Measurements from ENCODE around the gene ZMIZ1.

ZMIZ1 gene

GRCh38 chr10:79050896-79051555 is 17.7 kb upstream of the ZMIZ1 start:
- no peak for DNase-seq (ENCODE audit: low read depth in 2 of 2)

- no peak for DNase-seq (ENCODE audit: low read depth in 2 of 2)
These were observed 17.0 kb upstream of the ZMIZ1 start for GRCh38 chr10:79051766-79052165.

GRCh38 chr10:79052291-79053080 is 16.3 kb upstream of the ZMIZ1 start:
- DNase-seq (ENCODE audit: low read depth in 2 of 2) = no peak

DNA sequence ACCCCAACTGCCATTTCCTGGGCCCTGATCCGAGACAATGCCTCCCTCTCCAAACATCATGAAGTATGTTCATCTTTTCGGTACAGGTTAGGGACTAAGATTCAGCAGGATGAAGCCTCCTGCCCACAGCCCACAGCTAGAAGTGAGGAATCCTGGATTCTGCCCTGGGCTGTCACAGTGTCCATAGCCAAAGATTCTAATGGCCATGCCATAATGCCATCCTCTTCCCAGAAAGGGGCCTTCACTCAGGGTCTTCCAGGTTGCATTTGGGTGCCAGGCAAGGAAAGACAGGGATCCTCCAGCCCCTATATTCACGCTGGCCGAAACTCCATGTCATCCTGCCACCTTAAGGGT is 15.7 kb upstream of the ZMIZ1 start:
- no peak for DNase-seq (ENCODE audit: low read depth in 2 of 2)

DNA sequence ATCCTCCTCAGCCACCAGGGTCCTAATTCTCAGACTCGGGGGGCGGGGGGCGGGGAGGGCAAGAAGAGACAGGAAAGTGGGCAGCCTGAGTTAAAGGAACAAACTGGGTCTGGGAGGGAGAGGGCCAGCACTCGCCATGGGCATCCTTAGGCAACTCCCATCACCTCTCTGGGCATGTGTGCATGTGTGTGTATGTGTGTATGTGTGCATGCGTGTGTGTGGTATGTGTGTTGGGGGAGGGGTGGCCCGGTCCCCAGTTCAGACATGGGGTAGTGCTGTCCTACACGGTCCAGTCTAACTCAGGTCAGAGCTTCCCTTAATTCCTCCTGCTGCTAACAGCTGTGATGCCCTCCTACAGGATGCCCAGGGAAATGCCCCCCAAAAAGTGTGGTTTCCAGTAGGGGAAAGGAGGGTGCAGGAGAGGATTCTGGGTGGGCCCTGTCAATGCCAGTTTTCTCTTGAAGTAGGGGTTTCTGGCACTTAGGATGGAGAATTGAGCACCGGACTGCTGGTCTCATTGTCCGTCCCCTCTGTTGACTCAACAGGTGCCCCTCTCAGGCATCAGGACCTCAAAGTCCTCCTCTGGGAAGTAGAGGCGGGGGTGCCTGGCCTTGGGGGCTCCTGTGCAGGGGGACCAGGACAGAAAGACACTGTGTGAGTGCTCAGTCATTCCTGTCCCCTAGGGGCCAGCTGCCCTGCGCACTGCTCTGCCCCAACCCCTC is 15.1 kb upstream of the ZMIZ1 start:
- no peak for DNase-seq (ENCODE audit: low read depth in 2 of 2)

GRCh38 chr10:79054203-79055099 is 14.3 kb upstream of the ZMIZ1 start:
- DNase-seq (ENCODE audit: low read depth in 2 of 2) = no peak

GRCh38 chr10:79055100-79055782 is 13.5 kb upstream of the ZMIZ1 start:
- DNase-seq (ENCODE audit: low read depth in 2 of 2) = no peak

DNA sequence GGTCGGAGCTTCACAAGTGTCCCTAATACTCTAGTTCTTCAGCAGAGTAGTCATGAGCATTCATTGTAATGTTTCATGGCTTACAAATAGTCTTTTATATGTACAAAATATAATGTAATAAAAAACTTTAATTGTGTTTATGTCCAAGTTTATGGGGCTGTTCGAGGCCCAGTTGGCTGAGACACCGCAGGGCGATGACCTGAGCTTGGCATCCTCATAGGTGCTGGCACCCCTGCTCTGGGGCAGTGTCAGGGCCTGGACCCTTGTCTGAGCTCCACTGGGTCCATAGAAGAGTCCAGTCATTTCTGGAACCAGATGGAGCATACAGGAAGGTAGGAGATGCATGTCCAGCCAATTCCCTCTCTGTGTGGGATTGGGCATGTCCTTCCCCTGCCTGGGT is 12.9 kb upstream of the ZMIZ1 start:
- no peak for DNase-seq (ENCODE audit: low read depth in 2 of 2)

DNA sequence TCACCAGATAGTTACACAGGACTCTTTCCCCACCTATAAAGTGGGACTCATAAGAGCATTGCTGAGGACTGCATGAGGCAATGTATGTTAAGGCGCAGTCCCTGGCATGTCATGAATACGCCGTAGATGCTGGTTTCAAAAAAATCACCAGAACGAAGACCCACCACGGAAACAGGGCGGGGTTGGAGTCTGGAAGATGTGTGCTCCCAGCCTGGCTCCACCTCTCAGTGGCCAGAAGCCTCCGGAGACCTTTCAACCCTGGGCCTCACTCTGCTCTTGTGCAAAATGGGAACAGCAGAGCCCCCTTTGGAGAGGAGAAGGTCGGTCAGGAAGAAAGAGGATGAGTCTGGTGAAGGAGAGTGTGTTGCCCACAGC is 12.4 kb upstream of the ZMIZ1 start:
- no peak for DNase-seq (ENCODE audit: low read depth in 2 of 2)

GRCh38 chr10:79056736-79057391 is 11.9 kb upstream of the ZMIZ1 start:
- no peak for DNase-seq (ENCODE audit: low read depth in 2 of 2)

- DNase-seq (ENCODE audit: low read depth in 2 of 2) = no peak
These were observed 11.1 kb upstream of the ZMIZ1 start for GRCh38 chr10:79057481-79058275.

DNA sequence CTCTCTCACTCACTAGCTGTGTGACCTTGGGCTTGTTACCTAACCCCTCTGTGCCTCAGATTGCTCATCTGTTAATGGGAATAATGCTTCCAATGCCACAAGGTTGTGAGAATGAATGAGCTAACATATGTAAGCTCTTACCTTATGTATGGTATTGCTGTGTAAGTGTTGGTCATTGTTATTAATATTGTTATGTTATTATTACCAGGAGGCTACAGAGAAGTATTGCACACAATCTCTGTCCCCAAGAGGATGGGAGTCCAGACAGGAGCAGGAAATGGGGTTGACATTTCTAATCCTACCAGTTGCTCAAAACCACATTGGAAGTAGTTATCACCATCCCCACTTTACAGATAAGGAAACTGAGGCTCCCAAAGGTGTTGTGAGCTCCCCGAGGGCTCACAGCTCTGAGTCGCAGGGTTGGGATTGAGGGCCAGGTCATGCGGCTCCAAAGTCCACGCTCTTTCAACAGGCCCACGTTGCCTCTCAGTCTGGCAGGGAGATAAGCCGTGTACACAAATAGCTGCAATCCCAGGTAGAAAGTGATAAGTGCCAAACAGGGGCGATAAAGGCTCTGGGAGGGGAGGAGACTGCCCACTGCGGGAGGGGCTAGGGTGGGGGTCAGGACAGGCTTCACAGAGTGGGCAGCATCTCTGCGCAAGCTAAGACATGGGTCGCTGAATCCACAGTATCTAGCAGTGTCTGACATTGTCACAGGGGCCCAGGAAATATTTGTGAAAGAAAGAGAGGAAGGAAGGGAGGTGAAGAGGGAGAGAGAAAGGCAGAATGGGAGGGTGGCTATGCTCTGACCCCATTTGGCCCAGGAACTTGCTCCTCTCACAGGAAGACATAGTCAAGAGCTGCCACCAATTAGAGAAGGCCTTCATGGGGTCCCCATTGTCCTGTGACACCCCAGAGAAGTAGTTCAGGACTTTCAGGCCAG is 9.6 kb upstream of the ZMIZ1 start:
- DNase-seq (ENCODE audit: low read depth in 2 of 2) = no peak

GRCh38 chr10:79059859-79060379 is 8.8 kb upstream of the ZMIZ1 start:
- DNase-seq (ENCODE audit: low read depth in 2 of 2) = no peak

DNA sequence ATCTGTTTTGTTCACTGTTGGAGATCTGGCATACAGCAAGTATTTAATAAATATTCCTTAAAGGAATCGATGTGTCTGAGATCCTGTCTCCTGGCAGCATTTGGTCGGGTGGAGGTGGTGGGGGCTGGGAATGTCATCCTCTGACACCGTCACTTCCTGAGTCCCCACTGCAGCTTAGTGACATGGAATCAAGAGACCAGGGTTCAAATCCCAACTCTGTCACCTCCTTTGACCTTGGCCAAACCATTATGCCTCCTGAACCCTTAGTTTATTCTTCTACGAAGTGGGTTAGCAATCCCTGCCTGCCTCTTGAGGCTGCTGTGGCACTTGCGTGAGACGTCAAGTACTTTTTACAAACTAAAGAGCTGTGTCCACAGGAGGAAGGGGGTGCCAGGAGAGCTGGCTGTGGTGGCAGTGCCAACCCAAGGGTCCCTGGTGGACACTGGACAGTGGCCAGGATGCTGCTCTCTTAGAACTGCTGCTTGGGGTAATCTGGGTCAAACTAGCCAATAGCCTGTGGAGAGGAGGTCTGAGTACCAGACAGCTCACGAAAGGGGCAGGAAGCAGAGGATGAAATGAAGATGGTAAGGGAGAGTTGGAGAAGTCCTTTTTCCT is 8.0 kb upstream of the ZMIZ1 start:
- no peak for DNase-seq (ENCODE audit: low read depth in 2 of 2)

- no peak for DNase-seq (ENCODE audit: low read depth in 2 of 2)
These were observed 7.1 kb upstream of the ZMIZ1 start for GRCh38 chr10:79061441-79062315.

GRCh38 chr10:79063071-79063491 is 5.7 kb upstream of the ZMIZ1 start:
- no peak for DNase-seq (ENCODE audit: low read depth in 2 of 2)

Data from stimulated activated CD8-positive, alpha-beta memory T cell treated with anti-CD3 and anti-CD28 coated beads, Interleukin-2, amount 100 ng/mL, for 48 hours (primary cell).